HG02885 (cell line): Measurements from ENCODE around the gene ZNF26.
A peak's percentile ranks its signal among the peaks of the same experiment; 100 is the strongest.
"Not testable (repeated sequence)": the region's sequence is repeated elsewhere in the genome, so short reads cannot be mapped to it uniquely, and the experiment has no call there.

ENCODE experiments used
- ATAC-seq: cut with Tn5 transposase; IDR thresholded peaks from one replicate; pipeline ENCODE4 v1.9.1; 2021; ENCODE audit warnings: mild to moderate bottlenecking; ENCODE audit not compliant: unreplicated experiment, poor library complexity

ZNF26 gene

GRCh38 chr12:132955094-132956010 is 30.8 kb upstream of the ZNF26 start:
- peak; percentile 34 for ATAC-seq

- ATAC-seq: peak; percentile 93
Measured at GRCh38 chr12:132956011-132956788, 30.0 kb upstream of the ZNF26 start, which contains the start of gene ZNF605. ZNF605 (minus strand) TSS chr12:132956306; CDS start chr12:132945635, 10,671 bp downstream.

GRCh38 chr12:132961790-132962189 is 24.4 kb upstream of the ZNF26 start:
- not testable (repeated sequence) for ATAC-seq

GRCh38 chr12:132963947-132964346 is 22.2 kb upstream of the ZNF26 start:
- not testable (repeated sequence) for ATAC-seq

- ATAC-seq: no peak
Measured at GRCh38 chr12:132965796-132966195, 20.4 kb upstream of the ZNF26 start.

GRCh38 chr12:132966676-132967415 is 19.3 kb upstream of the ZNF26 start:
- no peak for ATAC-seq

- ATAC-seq: no peak
Measured at GRCh38 chr12:132967736-132968135, 18.4 kb upstream of the ZNF26 start.

- ATAC-seq: no peak
Measured at GRCh38 chr12:132972374-132972773, 13.8 kb upstream of the ZNF26 start.

- not testable (repeated sequence) for ATAC-seq
Measured at GRCh38 chr12:132976870-132977269, 9.3 kb upstream of the ZNF26 start.

GRCh38 chr12:132986885-132987225 is 688 bp downstream of the ZNF26 start:
- no peak for ATAC-seq

- no peak for ATAC-seq
Measured at GRCh38 chr12:132998741-132999140, 12.6 kb downstream of the ZNF26 start.

GRCh38 chr12:133010657-133011297 is 24.6 kb downstream of the ZNF26 start:
- ATAC-seq: no peak

- no peak for ATAC-seq
Measured at GRCh38 chr12:133023566-133023965, 37.4 kb downstream of the ZNF26 start.

- no peak for ATAC-seq
Measured at GRCh38 chr12:133026996-133027395, 40.8 kb downstream of the ZNF26 start.

GRCh38 chr12:133037207-133038005 is 51.2 kb downstream of the ZNF26 start, which contains the start of gene ZNF84:
ZNF84 (plus strand) TSS chr12:133037509; CDS start chr12:133041468, 3,959 bp downstream.
- ATAC-seq: peak; percentile 96

GRCh38 chr12:133038118-133038709 is 52.0 kb downstream of the ZNF26 start:
- ATAC-seq: no peak

GRCh38 chr12:133046698-133047097 is 60.5 kb downstream of the ZNF26 start:
- no peak for ATAC-seq

- no peak for ATAC-seq
Measured at GRCh38 chr12:133057446-133057845, 71.3 kb downstream of the ZNF26 start.
